NCI-H128 (cell line): Measurements from ENCODE around the gene LMLN.
"Not testable (repeated sequence)": the region's sequence is repeated elsewhere in the genome, so short reads cannot be mapped to it uniquely, and the experiment has no call there.

Experiments used
- DNase-seq: peaks from one replicate; lab custom pipeline; 2025; ENCODE audit not compliant: unreplicated experiment; lab: John Stamatoyannopoulos, UW

LMLN gene

GRCh38 chr3:198071602-198072287 lies 111.7 kb downstream of the LMLN start:
- DNase-seq: no peak

- peak; percentile 44 for DNase-seq
Measured at GRCh38 chr3:198076722-198077308, 116.8 kb downstream of the LMLN start.

DNA sequence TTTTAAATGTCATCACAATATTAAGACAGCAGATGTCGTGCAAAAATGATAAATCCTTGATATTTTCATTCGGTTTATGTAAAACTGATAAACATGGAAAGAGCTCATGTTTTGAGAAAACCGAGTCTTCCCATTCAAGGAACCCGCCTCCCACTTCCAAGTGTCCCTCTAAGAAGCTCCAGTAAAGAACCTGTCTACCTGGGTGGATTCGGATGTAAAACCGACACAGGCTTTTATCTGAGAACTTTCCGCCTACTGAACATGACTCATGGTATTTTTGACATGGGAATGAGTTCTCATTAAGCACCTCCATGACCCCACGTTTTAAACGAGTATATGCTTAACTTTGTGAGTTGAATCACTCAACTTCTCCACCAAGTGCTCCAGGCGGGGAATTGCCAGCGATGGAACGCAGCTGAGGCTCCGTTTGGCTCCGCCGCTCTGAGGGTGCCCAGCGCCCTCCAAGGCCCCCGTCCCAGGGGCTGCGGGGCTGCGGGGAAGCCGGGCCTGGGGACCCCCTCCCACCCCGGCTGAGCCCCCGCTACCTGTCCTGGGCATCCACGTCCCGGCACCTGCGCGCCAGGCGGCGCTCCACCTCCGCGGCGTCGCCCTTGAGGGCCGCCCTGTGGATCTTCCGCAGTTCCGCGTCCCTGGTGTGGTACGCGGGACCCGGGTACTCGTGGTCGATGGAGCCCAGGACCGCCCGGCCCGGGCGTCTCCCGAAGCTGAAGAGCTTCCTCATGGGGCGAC lies 119.9 kb downstream of the LMLN start:
- no peak for DNase-seq

DNA sequence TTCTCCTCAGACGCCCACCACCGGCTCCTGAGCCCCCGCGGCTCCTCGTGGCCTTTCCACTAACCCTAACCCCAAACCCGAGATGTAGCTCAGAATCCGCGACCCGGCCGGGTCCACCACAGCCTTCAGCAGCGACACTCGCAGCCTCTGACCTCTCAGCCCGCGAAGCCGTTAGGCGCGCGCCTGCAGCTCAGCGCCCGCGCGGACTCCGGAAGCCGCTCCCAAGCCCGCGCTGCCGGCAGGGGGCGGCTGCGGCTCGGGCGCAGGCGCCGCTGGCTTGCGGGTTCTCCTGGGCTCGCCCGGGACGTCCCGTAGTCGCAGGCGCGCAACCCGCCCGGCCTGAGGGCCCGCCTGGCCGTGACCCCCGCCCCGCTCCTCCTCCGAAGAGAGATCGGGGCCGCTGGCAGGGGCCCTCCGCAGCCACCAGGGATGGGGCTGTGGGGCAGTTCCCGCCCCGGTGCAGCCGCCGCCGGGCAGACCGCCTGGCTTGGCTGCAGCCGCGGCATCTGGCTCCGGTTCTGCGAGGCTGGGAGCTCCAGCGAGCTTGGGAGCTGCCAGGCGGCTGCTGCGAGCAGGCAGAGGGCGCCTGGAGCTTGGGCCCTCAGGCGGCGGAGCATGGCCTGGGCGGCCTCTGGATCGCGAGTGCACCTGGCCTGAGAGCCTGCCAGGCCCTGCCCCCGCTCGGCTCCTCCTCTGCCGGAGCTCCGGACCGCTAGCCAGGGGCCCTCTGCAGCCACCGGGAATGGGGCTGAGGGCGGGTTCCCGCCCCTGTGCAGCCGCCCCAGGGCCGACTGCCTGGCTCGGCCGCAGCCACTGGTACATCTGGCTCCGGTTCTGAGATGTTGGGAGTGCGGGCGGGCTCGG lies 120.7 kb downstream of the LMLN start:
- DNase-seq: no peak

GRCh38 chr3:198081421-198081844 lies 121.4 kb downstream of the LMLN start:
- no peak for DNase-seq

DNA sequence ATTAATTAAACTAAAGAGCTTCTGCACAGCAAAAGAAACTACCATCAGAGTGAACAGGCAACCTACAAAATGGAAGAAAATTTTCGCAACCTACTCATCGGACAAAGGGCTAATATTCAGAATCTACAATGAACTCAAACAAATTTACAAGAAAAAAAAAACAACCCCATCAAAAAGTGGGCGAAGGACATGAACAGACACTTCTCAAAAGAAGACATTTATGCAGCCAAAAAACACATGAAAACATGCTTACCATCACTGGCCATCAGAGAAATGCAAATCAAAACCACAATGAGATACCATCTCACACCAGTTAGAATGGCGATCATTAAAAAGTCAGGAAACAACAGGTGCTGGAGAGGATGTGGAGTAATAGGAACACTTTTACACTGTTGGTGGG lies 122.2 kb downstream of the LMLN start:
- not testable (repeated sequence) for DNase-seq

DNA sequence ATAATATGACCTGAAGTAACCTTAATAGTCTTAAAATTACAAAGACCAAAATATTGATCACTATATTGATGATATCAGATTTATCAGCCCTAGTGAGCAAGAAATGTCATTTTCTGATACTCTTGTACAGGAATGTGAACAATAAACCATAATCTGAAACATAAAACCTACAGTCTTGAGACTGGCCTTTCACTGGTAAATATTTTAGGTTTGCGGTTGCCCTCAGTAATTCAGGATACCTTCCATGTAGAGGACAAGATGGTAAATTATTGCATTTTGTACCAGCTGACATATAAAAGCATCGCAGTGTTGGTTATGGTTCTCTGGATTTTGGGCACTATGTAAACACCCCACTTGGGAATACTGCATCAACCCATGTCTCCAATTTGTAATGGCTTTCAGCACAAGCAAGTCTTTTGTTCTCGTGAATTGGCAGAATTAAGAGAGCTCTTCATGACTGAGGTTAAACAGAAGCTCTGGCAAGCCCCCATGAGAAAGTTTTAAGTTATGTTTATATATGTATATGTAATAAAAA lies 128.5 kb downstream of the LMLN start:
- DNase-seq: no peak

GRCh38 chr3:198090795-198091332 lies 130.8 kb downstream of the LMLN start:
- no peak for DNase-seq

DNA sequence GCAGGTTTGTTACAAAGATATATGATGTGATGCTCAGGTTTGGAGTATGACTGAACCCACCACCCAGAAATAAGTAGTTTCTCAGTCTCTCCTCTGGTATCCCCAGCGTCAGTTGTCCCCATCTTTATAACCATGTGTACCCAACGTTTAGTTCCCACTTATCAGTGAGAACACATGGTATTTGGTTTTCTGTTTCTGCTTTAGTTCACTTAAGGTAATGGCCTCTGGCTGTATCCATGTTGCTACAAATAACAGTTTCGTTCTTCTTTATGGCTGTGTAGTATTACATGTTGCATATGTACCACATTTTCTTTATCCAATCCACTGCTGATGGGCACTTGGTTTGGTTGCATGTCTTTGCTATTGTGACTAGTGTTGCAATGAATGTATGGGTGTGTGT lies 132.3 kb downstream of the LMLN start:
- no peak for DNase-seq

- no peak for DNase-seq
Measured at GRCh38 chr3:198093112-198093679, 133.2 kb downstream of the LMLN start.
